GM10266 (cell line): ENCODE measurements around the gene NR4A1.

Experiments used
- DNase-seq: peaks from one replicate; pipeline ENCODE4 v3.0.0; 2012; ENCODE audit errors: extremely low spot score
- TF ChIP-seq, protein P1 (sequence below): IDR thresholded peaks from 2 replicates; pipeline ENCODE4 v1.5.1; 2012; ENCODE audit warnings: mild to moderate bottlenecking, low read depth; ENCODE audit not compliant: control insufficient read depth, insufficient read depth; ENCODE audit errors: missing control alignments

The NR4A1 gene

DNA sequence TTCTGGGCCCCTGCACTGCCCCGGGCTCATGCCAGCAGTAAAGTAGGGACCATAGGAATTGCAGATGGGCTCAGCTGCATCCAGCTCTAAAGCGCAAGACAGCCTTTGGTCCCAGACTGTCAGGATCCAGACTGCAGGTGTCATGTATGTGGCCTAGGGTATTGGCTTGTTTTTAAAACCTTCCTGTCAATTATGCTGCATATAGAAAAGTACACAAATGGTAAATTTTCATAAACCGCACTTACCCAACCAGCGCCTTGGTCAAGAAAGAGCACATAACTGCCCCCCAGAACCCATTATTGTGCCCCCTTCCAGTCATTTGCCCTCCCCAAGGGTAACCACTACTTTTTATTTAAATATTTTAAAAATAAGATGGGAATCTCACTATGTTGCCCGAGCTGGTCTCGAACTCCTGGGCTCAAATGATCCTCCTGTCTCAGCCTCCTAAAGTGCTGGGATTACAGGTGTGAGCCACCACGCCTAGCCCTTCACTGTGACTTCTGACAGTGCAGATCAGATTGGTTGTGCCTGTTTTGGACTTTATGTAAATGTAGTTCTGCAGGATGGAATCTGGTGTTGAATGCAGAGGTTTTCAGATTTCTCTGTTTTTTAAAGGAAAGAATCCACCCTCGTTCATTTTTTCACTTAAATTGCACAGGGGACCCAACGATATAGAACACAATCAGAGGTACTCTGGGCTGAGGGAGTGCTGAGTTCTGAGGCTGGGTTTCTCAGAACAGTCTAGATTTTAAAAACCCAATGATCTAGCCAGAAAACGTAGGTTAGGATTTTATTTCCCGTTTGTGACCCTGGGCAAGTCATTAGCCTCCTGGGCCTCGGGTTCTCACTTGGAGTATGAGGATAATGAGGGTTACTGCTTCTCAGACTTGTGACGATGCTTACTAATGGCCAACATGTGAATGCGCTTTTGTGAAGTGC, 6.7 kb downstream of the NR4A1 start:
- no peak for DNase-seq
- TF ChIP-seq, protein P1, sequence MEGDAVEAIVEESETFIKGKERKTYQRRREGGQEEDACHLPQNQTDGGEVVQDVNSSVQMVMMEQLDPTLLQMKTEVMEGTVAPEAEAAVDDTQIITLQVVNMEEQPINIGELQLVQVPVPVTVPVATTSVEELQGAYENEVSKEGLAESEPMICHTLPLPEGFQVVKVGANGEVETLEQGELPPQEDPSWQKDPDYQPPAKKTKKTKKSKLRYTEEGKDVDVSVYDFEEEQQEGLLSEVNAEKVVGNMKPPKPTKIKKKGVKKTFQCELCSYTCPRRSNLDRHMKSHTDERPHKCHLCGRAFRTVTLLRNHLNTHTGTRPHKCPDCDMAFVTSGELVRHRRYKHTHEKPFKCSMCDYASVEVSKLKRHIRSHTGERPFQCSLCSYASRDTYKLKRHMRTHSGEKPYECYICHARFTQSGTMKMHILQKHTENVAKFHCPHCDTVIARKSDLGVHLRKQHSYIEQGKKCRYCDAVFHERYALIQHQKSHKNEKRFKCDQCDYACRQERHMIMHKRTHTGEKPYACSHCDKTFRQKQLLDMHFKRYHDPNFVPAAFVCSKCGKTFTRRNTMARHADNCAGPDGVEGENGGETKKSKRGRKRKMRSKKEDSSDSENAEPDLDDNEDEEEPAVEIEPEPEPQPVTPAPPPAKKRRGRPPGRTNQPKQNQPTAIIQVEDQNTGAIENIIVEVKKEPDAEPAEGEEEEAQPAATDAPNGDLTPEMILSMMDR: no peak

DNA sequence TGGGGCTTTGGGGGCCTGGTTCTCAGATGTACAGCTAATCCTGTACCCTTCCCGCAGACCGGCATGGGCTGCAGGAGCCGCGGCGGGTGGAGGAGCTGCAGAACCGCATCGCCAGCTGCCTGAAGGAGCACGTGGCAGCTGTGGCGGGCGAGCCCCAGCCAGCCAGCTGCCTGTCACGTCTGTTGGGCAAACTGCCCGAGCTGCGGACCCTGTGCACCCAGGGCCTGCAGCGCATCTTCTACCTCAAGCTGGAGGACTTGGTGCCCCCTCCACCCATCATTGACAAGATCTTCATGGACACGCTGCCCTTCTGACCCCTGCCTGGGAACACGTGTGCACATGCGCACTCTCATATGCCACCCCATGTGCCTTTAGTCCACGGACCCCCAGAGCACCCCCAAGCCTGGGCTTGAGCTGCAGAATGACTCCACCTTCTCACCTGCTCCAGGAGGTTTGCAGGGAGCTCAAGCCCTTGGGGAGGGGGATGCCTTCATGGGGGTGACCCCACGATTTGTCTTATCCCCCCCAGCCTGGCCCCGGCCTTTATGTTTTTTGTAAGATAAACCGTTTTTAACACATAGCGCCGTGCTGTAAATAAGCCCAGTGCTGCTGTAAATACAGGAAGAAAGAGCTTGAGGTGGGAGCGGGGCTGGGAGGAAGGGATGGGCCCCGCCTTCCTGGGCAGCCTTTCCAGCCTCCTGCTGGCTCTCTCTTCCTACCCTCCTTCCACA, 7.6 kb downstream of the NR4A1 start:
- TF ChIP-seq, protein P1: no peak
- DNase-seq: no peak

DNA sequence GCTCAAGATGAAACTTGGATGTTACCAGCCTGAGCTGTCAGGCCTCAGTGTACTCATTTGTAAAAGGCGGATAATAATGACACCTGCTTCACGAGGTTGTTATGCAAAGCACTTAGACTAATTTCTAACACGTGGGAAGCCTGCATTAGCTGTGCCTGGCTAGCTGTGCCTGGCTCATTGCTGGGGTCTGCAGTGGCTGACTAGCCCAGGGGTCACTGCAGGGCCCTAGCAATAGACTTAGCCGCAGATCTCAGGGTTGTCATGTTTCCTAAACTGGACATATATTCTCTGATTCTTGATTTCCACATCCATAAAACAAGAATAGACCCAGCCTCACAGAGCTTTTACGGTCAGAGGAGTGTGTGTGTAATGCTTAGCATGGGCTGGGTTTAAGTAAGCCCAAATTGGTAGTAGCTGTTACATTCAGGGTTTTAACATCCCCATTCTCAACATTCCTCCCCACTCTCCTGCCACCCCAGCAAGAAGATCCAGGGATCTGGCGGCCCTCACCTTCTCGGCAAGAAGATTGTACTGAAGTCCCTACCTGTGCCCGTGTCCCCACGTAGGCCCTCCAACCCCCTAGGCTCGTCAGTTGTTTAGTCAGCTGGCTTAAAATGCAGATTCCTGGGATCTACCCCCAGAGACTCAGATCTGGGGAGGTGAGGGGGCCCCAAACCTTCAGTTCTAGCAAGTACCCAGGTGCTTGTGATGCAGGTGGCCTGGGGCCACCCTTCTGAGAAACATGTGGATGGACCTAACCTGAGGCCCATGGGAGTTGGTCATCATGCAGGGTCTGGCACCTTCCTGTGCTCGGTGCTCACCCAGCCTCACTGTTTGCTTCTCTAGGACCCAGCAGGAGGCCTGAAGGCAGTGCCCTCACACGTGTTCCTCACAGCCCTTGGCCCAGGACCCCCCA, 8.6 kb downstream of the NR4A1 start:
- TF ChIP-seq, protein P1: no peak
- no peak for DNase-seq

DNA sequence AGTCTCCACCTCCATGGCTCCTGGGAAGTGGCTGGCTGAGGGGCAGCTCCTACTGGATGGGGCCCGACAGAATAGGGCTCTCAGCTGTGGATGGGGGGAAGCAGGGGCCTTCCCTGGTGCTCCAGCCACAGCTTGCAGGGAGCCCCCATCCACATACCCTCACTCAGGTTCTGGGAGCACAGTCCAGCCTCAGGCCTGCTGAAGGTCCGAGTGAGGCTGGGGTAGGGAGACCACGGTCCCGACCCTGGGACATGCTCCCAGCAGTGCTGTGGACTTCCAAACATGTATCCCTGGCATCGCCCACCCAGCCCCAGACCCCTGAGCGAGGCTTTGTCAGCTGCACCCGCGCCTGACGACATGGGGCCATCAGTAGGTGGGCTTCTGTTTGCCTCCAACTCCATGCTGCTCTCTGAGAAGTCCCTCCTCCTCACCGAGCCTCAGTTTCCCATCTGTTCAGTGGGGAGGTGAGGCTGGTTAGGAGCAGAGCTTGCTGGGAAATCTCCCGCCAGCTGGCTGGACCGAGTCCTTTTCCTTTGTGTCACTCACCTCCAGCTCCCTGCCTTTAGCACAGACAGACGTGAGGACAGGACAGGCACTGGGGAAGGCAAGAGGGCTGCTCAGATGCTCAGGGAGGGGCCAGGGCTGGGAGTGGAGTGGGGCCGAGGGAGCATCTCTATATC, 9.4 kb downstream of the NR4A1 start:
- DNase-seq: no peak
- TF ChIP-seq, protein P1: no peak

DNA sequence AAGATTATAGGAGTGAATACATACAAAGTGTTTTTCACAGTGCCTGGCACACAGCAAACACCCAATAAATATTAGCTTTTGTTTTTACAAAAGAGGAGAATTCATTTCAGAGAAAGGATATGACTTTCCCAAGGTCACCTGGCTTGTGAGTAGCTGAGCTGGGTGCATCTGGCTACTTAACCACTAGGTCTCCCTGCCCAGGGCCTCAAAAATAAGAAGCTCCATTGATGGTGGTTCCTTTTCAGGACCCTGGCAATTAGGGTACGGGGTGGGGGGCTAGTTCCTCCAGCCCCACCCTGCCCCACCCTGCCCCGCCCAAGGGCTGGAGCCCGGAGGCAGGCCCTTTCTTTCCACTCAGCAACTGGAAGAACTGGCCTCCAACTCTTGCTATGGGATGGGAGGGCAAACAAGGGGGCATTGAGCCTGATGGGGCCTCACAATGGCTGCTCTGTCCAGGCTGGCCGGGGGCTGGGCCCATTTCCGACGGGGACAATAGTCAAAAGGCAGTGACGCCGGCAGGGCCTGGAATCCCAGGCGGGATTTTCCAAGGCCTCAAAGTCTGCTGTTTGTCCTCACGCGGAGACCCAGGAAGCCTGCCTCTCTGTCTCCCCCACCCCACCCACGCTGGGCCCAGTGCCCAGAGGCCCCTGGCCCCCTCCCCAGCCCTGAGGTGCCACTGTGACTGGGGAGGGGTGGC, 10.4 kb downstream of the NR4A1 start:
- no peak for DNase-seq
- TF ChIP-seq, protein P1: no peak

DNA sequence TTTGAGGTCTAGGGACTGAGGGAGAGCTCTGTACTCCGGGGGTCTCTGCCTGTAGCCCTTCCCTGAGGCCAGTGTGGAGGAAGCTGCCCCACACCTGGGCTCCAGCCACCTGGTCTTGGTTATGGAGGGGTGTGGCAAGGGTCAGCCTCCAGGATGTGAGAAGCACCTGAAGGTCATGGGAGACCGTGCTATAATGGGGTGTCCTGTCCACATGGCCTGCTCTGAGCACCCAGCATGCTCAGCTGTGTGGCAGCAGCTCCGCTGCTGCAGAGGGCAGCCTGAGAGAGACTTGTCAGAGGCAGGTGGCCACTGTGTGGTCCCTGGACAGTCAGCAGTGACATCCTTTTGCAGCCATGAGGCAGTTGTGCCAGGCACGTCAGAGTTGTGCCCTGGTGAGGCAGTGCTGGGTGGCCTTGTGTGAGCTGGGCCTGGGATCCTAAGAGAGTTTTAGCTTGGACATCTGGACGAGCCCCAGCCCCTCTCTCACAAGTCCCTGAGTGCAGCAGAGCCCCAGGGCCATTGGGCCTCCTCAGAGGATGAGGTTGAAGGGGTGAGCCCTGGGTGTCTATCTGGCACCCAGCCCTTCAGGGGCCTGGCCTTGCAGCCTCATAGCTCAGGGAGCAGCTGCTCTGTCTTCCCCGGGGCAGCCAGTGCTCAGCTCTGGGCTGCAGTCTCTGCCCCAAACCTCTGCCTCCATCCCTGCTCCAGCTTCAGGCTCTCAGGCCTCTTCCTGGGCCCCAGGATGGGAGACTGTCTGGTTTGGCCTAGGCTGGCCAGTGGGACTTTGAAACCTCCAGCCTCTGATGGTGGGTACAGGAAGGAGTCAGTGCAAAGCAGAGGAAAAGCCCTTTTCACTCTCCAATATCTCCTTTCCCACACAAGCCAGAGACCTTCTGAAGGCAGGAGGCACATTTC, 11.2 kb downstream of the NR4A1 start:
- TF ChIP-seq, protein P1: no peak

More for the DNA sequence above, 11.2 kb downstream of the NR4A1 start:
- DNase-seq: no peak
